COLO668 (cell line): ENCODE results near the gene ITIH1.

ENCODE experiments used
- DNase-seq: peaks from one replicate; lab custom pipeline; 2025; ENCODE audit not compliant: unreplicated experiment; lab: John Stamatoyannopoulos, UW

The ITIH1 gene

GRCh38 chr3:52836471-52836845, 59.1 kb downstream of the ITIH1 start:
- no peak for DNase-seq

- DNase-seq = no peak
These were observed 59.6 kb downstream of the ITIH1 start for GRCh38 chr3:52836986-52837385.

GRCh38 chr3:52838561-52839267, 61.3 kb downstream of the ITIH1 start:
- DNase-seq = no peak

- no peak for DNase-seq
These were observed 61.8 kb downstream of the ITIH1 start for GRCh38 chr3:52839268-52839575.

- no peak for DNase-seq
These were observed 62.6 kb downstream of the ITIH1 start for GRCh38 chr3:52839892-52840545.

GRCh38 chr3:52841211-52841980, 64.0 kb downstream of the ITIH1 start:
- DNase-seq = no peak
